ENCODE data around the gene EEF1AKMT3.

EEF1AKMT3 gene

GRCh38 chr12:57735198-57735855 lies 37.1 kb upstream of the EEF1AKMT3 start:
- no peak for DNase-seq

DNA sequence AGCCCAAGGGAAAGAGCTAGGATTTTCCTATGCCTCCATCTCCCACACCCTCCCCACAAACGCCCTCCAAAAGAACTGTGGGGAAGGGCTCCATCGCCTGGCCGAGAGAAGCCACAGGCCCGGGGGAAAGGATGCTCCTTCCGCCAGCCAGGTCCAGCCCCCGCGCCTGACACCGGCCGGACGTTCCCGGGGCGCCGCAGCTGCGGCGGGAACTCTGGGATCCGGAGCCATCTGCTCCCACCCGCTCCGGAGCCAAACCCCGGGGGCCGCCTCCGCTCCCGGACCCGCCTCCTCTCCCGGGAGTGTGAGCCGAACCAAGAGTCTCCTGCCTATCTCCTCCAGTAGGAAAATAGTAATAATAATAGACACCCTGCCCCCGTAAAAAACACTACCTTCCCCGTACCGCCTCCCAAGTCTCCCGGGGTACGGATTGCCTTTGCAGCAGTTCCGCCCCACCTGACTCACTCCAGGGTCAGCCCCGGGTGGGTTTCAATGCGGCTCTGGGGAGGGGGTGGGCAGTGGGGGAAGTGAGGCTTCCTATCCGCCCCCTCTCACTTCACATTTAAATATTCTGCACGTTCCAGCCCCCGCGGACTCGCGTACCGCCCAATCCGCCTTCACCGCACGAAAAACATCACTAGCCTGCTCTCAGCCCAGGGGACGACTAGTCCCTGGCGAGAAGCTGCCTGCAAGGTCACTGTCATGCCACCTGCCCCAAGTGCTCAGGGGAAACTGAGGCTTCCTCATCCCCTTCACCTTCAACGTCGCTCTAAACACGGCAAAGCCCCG lies 36.3 kb upstream of the EEF1AKMT3 start:
- no peak for DNase-seq

GRCh38 chr12:57736741-57737466 lies 35.5 kb upstream of the EEF1AKMT3 start:
- DNase-seq = no peak

DNA sequence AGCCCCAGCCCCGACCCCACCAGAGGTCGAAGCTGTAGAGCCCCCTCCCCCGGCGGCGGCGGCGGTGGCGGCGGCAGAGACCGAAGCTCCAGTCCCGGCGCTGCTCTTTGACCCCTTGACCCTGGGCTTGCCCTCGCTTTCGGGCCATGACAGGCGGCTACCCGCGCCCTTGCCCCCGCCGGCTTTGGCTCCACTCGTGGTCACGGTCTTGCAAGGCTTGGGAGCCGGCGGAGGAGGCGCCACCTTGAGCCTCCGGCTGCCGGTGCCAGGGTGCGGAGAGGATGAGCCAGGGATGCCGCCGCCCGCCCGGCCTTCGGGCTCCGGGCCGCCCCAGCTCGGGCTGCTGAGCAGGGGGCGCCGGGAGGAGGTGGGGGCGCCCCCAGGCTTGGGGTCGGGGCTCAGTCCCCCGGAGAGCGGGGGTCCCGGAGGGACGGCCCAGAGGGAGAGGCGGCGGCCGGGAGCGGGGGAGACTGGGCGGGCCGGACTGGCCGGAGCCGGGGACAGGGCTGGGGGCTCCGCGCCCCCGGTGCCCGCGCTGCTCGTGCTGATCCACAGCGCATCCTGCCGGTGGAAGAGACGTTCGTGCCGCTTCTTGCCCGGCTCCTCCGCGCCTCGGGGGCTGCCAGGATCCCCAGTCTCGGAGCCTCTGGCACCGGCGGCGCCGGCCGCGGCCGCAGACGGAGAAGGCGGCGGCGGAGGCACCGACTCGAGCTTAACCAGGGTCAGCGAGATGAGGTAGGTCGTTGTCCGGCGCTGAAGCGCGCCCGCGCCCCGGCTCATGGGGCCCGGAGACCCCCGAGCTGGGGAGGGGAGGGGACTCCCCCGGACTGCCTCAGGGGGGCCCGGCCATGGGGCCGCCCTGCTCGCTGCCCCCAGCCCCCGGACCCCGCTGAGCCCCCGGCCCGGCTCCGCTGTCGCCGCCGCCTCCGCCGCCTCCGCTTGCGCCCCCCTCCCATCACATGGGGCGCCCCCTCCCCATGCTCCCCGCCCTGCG lies 34.6 kb upstream of the EEF1AKMT3 start:
- DNase-seq = no peak

GRCh38 chr12:57738661-57739237 lies 33.7 kb upstream of the EEF1AKMT3 start, which contains the start of gene AGAP2:
Gene AGAP2 (minus strand): TSS chr12:57738742. CDS start chr12:57738246, 496 bp downstream.
- DNase-seq = no peak

DNA sequence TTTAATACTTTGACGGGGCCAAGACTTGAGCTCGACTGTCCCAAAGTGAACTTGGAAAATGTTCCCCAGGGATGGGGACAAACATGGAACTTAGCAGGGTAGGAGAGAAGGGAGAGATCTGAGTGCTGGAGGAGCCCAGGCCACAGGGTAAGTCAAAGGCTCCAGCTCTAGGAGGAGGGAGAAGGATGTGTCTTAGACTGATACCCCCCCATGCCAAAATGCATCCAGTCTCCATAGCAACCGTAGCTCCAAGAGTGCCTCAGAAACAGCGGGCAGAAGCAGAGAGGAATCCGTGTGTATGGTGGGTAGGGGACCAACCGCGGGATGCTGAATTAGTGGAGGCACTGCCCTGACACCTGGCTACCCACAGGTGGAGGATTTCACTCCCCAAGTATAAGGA lies 33.0 kb upstream of the EEF1AKMT3 start:
- no peak for DNase-seq

DNA sequence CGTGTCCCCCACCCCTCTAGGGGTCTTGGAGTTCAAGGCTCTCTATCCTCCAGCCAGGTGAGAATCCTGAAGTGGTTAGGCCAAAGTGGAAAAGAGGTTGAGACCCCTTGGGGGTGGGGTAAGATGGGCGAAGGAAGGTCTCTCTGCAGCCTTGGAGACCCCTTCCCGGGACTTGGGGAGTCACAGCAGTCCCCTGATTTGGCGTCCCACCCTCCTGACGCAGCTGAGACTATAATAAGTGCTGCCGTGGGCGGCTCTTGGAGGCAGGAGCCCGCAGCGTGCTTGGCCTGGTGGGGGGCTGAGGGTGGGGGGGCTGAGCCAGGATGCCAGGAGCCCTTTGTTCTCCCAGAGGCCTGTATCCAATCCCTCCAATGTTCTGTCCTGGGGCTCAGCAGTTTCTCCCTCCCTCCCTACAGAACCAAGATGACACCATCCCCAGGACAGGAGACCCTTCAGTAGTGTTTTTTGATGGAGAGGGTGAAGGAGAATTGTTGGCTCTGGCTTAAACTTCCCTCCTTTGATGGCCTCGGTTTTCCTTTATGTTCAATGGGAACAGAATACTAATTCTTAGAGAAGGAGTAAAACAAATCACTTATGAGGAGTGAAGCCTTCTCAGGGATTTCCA lies 32.4 kb upstream of the EEF1AKMT3 start:
- DNase-seq = no peak

GRCh38 chr12:57740656-57741412 lies 31.6 kb upstream of the EEF1AKMT3 start:
- peak; percentile 45 to 91 (median 80) for DNase-seq

DNA sequence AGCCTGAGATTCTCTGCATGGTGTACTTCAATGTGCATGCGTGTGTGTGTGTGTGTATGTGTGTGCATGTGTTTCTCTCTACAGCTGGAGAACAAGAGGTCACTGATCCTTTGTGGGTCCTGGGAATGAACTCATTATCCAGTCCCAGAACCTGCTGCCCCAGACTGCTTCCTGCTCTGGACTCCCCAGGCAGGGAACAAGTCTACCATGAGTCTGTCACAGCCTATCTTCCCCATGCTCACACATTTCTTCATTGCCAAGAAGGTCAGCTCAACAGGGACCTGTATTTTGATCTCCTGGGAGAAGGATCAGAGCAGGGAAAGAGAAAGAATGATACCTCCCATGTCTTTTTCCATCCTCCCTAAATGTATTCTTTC lies 31.0 kb upstream of the EEF1AKMT3 start:
- no peak for DNase-seq

GRCh38 chr12:57741844-57742738 lies 30.3 kb upstream of the EEF1AKMT3 start:
- peak; percentile 48 to 76 (median 70) for DNase-seq

DNA sequence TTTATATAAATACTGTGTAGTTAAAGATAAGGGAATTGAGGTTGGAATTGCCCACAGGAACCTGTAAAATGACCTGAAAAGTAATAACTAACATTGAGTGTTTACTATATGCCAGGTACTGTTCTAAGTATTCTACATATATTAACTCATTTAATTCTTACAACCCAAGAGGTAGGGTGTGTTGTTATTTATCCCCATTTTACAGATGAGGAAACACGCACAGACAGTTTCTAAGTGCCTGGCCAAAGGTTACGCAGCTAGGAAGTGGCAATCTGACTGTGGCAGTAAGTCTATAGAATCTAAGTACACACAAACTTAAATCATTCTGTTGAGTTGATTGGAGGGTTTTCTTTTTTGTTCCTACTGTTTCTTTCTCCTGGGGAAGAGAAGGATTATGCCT lies 28.6 kb upstream of the EEF1AKMT3 start:
- no peak for DNase-seq

DNA sequence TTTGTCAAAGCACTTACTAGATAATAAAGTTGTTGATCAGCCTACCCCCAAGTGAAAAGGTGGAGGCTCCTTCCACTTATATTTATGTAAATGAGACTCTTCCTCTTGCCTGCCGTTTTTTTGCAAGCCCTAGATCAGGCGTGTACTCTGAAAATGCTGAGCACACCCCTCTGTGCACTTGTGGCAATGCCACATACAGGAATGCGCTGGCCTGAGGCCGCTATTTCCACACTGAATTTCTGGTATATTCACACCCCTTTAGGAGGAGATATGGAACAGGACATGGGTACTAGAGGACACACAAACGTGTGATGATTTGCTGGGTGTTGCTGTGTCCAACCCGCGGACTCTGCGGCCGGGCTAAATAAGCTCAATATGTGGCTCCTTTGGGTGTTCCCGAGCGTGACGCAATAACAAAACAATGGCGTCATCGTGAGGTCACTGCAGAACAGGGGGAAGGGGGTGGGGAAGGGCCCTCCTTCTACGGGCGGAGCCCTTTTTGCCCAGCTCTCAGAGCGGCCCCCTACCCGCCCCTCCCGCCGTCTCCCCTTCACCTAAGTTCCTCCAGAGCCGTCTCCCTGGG lies 28.1 kb upstream of the EEF1AKMT3 start:
- peak in 5 of 6 experiments; percentile 68 to 90 (median 82) for DNase-seq

- peak; percentile 86 to 95 (median 94) for DNase-seq
These were observed 27.5 kb upstream of the EEF1AKMT3 start, which contains the start of gene TSPAN31 for GRCh38 chr12:57744777-57745484. Gene TSPAN31 (plus strand): TSS chr12:57745039. CDS start chr12:57745155, 116 bp downstream.

DNA sequence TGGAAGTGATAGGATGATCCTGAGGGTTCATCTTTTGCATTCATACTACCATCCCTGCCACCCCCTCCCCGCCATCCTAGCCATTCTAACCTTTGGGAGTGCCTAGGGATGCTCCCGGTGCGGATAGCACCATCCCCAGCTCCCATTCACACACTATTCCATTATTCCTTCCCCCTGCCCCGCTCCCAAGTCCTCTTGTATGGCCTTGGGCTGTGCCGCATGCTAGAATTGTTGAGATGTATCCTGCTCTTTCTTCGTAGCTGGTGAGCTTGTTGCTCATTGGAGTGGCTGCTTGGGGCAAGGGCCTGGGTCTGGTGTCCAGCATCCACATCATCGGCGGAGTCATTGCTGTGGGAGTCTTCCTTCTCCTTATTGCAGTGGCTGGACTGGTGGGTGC lies 26.9 kb upstream of the EEF1AKMT3 start:
- DNase-seq = no peak

GRCh38 chr12:57746025-57746424 lies 26.4 kb upstream of the EEF1AKMT3 start:
- DNase-seq = no peak

DNA sequence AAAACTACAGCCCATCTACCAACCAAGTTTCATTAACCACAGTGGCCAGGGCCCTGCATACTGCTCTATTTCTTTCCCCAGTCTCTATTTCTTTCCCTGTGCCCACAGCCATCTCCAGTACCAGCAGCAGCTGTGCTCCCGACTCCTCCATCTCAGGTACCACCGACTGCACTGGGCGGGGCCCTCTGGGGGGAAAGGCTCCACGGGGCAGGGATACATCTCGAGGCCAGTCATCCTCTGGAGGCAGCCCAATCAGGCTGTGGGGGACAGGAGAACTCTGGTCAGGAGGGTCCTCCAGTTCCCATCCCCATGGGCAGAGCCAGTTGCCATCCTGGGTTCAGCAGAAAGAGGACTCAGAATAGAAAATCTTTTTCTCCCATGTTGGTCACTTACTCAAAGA lies 23.4 kb upstream of the EEF1AKMT3 start:
- no peak for DNase-seq

DNA sequence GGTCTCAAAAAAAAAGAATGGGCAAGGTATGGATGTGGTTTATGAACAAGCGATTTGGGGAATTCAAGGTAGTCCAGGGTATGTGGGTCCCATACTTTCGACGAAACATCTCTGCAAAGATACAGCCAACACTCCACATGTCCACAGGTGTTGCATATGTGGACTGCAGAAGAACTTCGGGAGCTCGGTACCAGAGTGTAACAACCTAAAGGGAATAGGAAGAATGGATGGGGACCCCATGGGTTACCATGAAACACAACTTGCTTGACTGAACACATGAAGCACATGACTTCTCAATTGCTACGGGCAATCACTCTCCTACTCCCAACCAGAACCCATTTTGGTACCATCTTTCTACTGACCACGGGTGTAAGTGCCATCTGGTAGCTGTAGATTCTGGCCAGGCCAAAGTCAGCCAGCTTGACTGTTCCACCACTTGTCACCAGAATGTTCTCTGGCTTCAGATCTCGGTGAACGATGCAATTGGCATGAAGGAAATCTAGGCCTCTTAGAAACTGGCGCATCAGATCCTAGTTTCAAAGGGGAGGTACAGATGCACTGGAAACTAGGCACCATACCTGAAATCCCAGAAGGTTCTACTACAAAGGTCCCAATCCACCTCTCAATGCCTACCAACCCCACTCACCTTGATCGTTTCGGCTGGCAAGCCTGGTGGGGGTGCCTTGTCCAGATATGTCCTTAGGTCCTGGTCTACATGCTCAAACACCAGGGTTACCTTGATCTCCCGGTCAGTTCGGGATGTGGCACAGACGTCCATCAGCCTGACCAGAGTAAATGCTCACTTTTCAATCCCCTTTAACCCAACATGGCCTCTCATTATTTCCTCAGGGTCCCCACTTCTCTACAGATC lies 21.6 kb upstream of the EEF1AKMT3 start:
- no peak for DNase-seq

DNA sequence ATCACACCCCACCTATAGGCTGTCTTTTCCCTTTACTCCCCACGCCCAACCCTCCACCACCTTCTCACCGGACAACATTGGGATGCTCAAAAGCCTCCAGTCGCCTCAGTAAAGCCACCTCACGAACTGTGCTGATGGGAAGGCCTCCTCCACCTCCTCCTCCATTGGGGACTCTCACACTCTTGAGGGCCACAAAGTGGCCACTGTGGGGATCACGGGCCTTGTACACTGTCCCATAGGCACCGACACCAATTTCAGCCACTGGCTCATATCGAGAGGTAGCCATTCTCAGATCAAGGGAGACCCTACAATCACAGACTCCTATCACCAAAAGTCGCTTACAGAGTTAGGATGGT lies 21.0 kb upstream of the EEF1AKMT3 start:
- DNase-seq = no peak

Data from stimulated activated naive CD4-positive, alpha-beta T cell (primary cell).